ENCODE results near the gene OR51T1.

OR51T1 gene

DNA sequence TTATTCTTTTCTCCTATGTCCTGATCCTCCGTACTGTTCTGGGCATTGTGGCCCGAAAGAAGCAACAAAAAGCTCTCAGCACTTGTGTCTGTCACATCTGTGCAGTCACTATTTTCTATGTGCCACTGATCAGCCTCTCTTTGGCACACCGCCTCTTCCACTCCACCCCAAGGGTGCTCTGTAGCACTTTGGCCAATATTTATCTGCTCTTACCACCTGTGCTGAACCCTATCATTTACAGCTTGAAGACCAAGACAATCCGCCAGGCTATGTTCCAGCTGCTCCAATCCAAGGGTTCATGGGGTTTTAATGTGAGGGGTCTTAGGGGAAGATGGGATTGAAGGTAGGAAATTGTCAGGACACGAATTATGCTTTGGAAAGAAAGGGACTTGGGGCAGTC is 843 bp downstream of the OR51T1 start:
- Histone ChIP-seq H3F3A (ENCODE audit: insufficient read depth) (no peaks in the 10 kb centered on the region), H4K20me1 (ENCODE audit: low read depth, low read length) (no peaks in the 10 kb centered on the region), H3K4me3 (ENCODE audit: insufficient read depth, low read length, poor library complexity, severe bottlenecking) (no peak overlapping the region), H3K9me2 (replicated peaks; ENCODE audit: insufficient read depth, low read length) (no peaks in the 10 kb centered on the region), H2AFZ (ENCODE audit: low read depth, low read length, severe bottlenecking) (no peak overlapping the region), H3K4me2 (ENCODE audit: low read depth, low read length, poor library complexity, severe bottlenecking) (no peak overlapping the region), H3K9ac (ENCODE audit: low read length) (no peak overlapping the region), H3K79me2 (ENCODE audit: insufficient read depth, low read length) (no peaks in the 10 kb centered on the region), H3K9me3 (ENCODE audit: insufficient read depth, low read length) (no peaks in the 10 kb centered on the region), H3K27me3 (ENCODE audit: low read length) (no peaks in the 10 kb centered on the region), H3K36me3 (ENCODE audit: low read length) (no peaks in the 10 kb centered on the region), H3K27ac (ENCODE audit: low read depth, low read length) (no peak overlapping the region)
- TF ChIP-seq, protein P1, sequence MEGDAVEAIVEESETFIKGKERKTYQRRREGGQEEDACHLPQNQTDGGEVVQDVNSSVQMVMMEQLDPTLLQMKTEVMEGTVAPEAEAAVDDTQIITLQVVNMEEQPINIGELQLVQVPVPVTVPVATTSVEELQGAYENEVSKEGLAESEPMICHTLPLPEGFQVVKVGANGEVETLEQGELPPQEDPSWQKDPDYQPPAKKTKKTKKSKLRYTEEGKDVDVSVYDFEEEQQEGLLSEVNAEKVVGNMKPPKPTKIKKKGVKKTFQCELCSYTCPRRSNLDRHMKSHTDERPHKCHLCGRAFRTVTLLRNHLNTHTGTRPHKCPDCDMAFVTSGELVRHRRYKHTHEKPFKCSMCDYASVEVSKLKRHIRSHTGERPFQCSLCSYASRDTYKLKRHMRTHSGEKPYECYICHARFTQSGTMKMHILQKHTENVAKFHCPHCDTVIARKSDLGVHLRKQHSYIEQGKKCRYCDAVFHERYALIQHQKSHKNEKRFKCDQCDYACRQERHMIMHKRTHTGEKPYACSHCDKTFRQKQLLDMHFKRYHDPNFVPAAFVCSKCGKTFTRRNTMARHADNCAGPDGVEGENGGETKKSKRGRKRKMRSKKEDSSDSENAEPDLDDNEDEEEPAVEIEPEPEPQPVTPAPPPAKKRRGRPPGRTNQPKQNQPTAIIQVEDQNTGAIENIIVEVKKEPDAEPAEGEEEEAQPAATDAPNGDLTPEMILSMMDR (IDR thresholded peaks at IDR 0.05; ENCODE audit: insufficient read depth, low read length, poor library complexity, severe bottlenecking), result no peak
- TF ChIP-seq EZH2phosphoT487 (conservative IDR thresholded peaks at IDR 0.05; ENCODE audit: low read length), result no peak

DNA sequence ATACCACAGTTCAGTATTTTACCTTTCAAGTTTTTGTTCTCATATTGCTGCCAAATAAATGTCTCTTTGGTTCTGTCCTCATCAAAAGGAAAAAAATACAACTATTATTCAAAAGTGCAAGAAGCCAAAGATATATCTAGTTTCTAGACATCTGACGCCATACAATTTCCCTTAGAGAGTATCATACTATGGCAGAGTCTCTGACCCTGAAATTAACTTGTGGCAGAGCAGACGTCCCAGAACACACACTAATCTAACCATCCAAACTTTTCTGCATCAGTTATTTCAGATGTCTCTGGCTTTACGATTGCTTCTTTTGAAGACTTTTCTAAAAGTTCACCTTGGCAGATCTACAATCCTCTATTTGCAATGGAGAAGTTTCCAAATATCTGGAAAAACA is 2.7 kb downstream of the OR51T1 start:
- Histone ChIP-seq H3F3A (ENCODE audit: insufficient read depth) (no peaks in the 10 kb centered on the region), H3K9me2 (replicated peaks; ENCODE audit: insufficient read depth, low read length) (no peaks in the 10 kb centered on the region), H3K4me3 (ENCODE audit: insufficient read depth, low read length, poor library complexity, severe bottlenecking) (no peak overlapping the region), H3K9me3 (ENCODE audit: insufficient read depth, low read length) (no peaks in the 10 kb centered on the region), H3K36me3 (ENCODE audit: low read length) (no peaks in the 10 kb centered on the region), H3K4me2 (ENCODE audit: low read depth, low read length, poor library complexity, severe bottlenecking) (no peak overlapping the region), H2AFZ (ENCODE audit: low read depth, low read length, severe bottlenecking) (no peak overlapping the region), H4K20me1 (ENCODE audit: low read depth, low read length) (no peaks in the 10 kb centered on the region), H3K79me2 (ENCODE audit: insufficient read depth, low read length) (no peaks in the 10 kb centered on the region), H3K27me3 (ENCODE audit: low read length) (no peaks in the 10 kb centered on the region), H3K9ac (ENCODE audit: low read length) (no peak overlapping the region), H3K27ac (ENCODE audit: low read depth, low read length) (no peak overlapping the region)
- TF ChIP-seq, protein P1 (IDR thresholded peaks at IDR 0.05; ENCODE audit: insufficient read depth, low read length, poor library complexity, severe bottlenecking), result no peak
- no peak for TF ChIP-seq EZH2phosphoT487 (conservative IDR thresholded peaks at IDR 0.05; ENCODE audit: low read length)

DNA sequence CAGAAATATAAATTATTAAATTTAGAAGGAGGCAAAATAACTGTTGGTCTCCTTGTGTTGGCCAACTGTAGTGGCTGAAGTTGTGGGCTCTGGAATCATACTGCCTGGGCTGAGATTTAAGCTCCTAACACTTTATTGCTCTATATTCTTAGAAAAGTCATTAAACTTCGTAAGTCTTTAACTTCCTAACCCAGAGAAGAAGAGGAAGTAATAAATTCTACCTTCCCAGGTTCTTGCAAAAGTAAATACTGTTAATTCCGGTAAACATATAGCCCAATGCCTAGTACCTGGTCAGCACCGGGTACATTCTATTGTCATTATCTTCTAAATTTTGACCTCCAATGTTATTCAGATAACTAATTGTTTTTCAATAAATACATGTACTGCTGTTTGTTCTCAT is 4.5 kb downstream of the OR51T1 start:
- no peaks in the 10 kb centered on the region for H3K36me3 ChIP-seq (ENCODE audit: low read length)
- H3K27ac ChIP-seq (ENCODE audit: low read depth, low read length), result no peak overlapping the region
- no peaks in the 10 kb centered on the region for H3F3A ChIP-seq (ENCODE audit: insufficient read depth)
- no peak overlapping the region for H3K4me3 ChIP-seq (ENCODE audit: insufficient read depth, low read length, poor library complexity, severe bottlenecking)
- no peaks in the 10 kb centered on the region for H3K27me3 ChIP-seq (ENCODE audit: low read length)
- H3K9me3 ChIP-seq (ENCODE audit: insufficient read depth, low read length), result no peaks in the 10 kb centered on the region
- H3K79me2 ChIP-seq (ENCODE audit: insufficient read depth, low read length), result no peaks in the 10 kb centered on the region
- H2AFZ ChIP-seq (ENCODE audit: low read depth, low read length, severe bottlenecking), result no peak overlapping the region
- H3K4me2 ChIP-seq (ENCODE audit: low read depth, low read length, poor library complexity, severe bottlenecking), result no peak overlapping the region
- H4K20me1 ChIP-seq (ENCODE audit: low read depth, low read length), result no peaks in the 10 kb centered on the region
- no peak overlapping the region for H3K9ac ChIP-seq (ENCODE audit: low read length)
- H3K9me2 ChIP-seq (replicated peaks; ENCODE audit: insufficient read depth, low read length), result no peaks in the 10 kb centered on the region
- TF ChIP-seq EZH2phosphoT487 (conservative IDR thresholded peaks at IDR 0.05; ENCODE audit: low read length), result no peak
- TF ChIP-seq, protein P1 (IDR thresholded peaks at IDR 0.05; ENCODE audit: insufficient read depth, low read length, poor library complexity, severe bottlenecking), result no peak

All from SU-DHL-6 (cell line).